Uterus (tissue), 4 donors: ENCODE measurements around the gene TCF4. TPM values are rescaled to one million over a fixed set of nuclear protein-coding genes. Genes with fewer than 3 reads are reported as not detected.

Experiments used
- DNase-seq, 2 donors: peaks; one replicate each; pipeline ENCODE4 v3.0.0-alpha.2; 2019 to 2020
- H3K27ac ChIP-seq, 2 donors: fragments of 200-600 bp; sonication (generic); 1 replicate in 1 of 2; 2 replicates in 1 of 2; pipeline ENCODE4 v1.5.1; 2016 to 2018
- H3K27me3 ChIP-seq, 2 donors: fragments of 200-600 bp; sonication (generic); one replicate each; pipeline ENCODE4 v1.5.1; 2018 to 2019; ENCODE audit warnings: control low read depth in 1 of 2
- H3K36me3 ChIP-seq, 2 donors: fragments of 200-600 bp; sonication (generic); one replicate each; pipeline ENCODE4 v1.5.1; 2019; ENCODE audit warnings: control low read depth in 1 of 2
- H3K4me1 ChIP-seq, 2 donors: fragments of 200-600 bp; sonication (generic); one replicate each; pipeline ENCODE4 v1.5.1; 2018 to 2019; ENCODE audit warnings: control low read depth in 1 of 2
- H3K4me3 ChIP-seq, 2 donors: fragments of 200-600 bp; sonication (generic); 1 replicate in 1 of 2; 2 replicates in 1 of 2; pipeline ENCODE4 v1.5.1; 2018 to 2019; ENCODE audit warnings: mild to moderate bottlenecking in 1 of 2
- H3K9me3 ChIP-seq, 2 donors: fragments of 200-600 bp; sonication (generic); one replicate each; pipeline ENCODE4 v1.5.1; 2019; ENCODE audit warnings: control low read depth in 1 of 2
- CTCF ChIP-seq, 4 experiments: fragments of 200-600 bp in 2 of 4; fragments of 450-650 bp in 2 of 4; sonication (generic) in 2 of 4; IDR thresholded peaks; one replicate each; pipeline ENCODE4 v1.5.1; 2016 to 2019; ENCODE audit warnings: antibody characterized with exemption in 4 of 4, mild to moderate bottlenecking in 2 of 4, moderate library complexity in 1 of 4
- POLR2A ChIP-seq, 2 donors: fragments of 450-650 bp; IDR thresholded peaks; one replicate each; pipeline ENCODE4 v1.6.1; 2016; ENCODE audit warnings: antibody characterized with exemption in 2 of 2, mild to moderate bottlenecking in 1 of 2, moderate library complexity in 1 of 2
- intact Hi-C: fragments of 100-400 bp; cut with DNase I; formaldehyde crosslinking; loops from one replicate; pipeline ENCODE4 v1.15.1; 2023; ENCODE audit warnings: low total_unique reads
- total RNA-seq, 4 donors: library from RNA; depleted of rRNA in 3 of 4; stranded (reverse); fragments of >200 nt in 3 of 4; gene quantifications; one replicate each; pipeline versions ENCODE4 v1.1.0 to v1.2.4, GENCODE V29; 2014 to 2023
- donor health status: DM: yes; HTN: yes; CAD: no.

TCF4 gene
- total RNA-seq, 4 donors from 2014 or later = 123 to 514 (median 163) TPM

DNA sequence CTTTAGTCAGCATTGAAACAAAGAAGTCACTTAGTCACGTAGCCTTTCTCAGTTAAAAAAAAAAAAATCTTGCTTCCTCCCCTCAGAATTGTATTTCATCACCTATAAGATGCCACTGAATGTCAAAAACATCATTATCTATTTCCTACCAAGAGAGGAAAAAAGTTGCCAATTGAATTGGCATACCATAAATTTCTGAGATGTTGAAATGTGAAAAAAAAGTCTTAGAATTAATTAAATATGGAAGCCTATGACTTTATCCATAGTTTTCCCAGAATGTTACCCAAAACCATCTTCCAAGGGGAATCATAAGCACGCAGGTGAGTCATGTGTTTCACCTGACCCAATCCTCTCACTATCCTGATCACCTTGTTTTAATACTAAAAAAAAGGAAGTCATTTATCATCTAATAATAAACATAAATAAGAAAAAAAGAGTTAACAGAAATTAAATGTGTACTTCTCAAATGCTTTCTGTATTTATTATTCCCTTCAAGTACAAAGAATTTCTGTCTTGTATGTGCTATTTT lies 205.7 kb downstream of the TCF4 start:
- Histone ChIP-seq H3K27me3 (no peaks in the 10 kb centered on the region), H3K4me1 (no peaks in the 10 kb centered on the region), H3K4me3 (no peak overlapping the region), H3K9me3 (no peaks in the 10 kb centered on the region), H3K36me3 (no peaks in the 10 kb centered on the region), H3K27ac (no peak overlapping the region)
- TF ChIP-seq POLR2A (IDR thresholded peaks at IDR 0.05) (no peak), CTCF (IDR thresholded peaks at IDR 0.05) (no peak)
- DNase-seq = no peak
- intact Hi-C loops = no loop called here

DNA sequence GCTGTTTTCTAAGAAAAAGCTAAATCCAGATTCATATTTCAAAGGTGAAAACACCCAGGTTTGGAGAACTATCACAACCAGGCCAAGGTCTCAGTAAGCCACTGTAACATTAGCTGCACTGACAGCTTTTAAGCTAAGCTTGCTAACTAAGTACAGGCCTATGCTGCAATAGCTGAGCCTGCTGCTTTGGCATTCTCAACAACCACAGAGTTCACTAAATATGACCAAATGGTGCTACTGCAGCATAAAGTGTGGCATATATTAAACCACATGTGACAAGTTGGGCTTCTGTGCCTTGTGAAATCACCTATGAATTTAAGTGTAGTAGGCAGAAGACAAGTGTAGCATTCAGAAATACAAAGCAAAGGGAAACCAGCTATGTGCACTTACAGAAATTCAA lies 206.7 kb downstream of the TCF4 start:
- no peak for DNase-seq
- Histone ChIP-seq H3K4me1 (no peaks in the 10 kb centered on the region), H3K27me3 (no peaks in the 10 kb centered on the region), H3K4me3 (no peak overlapping the region), H3K36me3 (no peaks in the 10 kb centered on the region), H3K27ac (no peak overlapping the region), H3K9me3 (no peaks in the 10 kb centered on the region)
- intact Hi-C loops = no loop called here
- TF ChIP-seq POLR2A (IDR thresholded peaks at IDR 0.05) (no peak), CTCF (IDR thresholded peaks at IDR 0.05) (no peak)

DNA sequence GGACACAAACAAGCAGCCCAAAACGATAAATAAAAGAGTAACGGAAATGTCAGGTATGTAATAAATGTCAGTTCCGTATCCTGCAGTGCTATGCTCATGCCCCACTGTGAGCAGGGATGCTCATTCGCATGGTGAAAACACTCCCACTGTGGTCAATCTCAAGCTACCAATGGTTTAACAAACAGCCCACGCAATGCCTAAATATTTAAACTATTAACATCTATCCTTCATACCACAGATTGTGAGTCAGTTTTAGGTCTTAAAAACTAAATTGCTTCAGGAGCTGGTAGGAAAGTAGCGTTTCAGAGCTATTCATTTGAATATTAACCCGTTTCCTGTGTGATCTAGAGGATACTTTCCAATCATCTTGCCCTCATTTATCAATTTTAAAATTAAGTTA lies 207.4 kb downstream of the TCF4 start:
- intact Hi-C loops = no loop called here
- H3K4me1 ChIP-seq = no peaks in the 10 kb centered on the region
- no peaks in the 10 kb centered on the region for H3K9me3 ChIP-seq
- no peaks in the 10 kb centered on the region for H3K36me3 ChIP-seq
- no peaks in the 10 kb centered on the region for H3K27me3 ChIP-seq
- no peak overlapping the region for H3K4me3 ChIP-seq
- no peak overlapping the region for H3K27ac ChIP-seq
- DNase-seq = no peak
- TF ChIP-seq CTCF (IDR thresholded peaks at IDR 0.05) = no peak
- no peak for TF ChIP-seq POLR2A (IDR thresholded peaks at IDR 0.05)

DNA sequence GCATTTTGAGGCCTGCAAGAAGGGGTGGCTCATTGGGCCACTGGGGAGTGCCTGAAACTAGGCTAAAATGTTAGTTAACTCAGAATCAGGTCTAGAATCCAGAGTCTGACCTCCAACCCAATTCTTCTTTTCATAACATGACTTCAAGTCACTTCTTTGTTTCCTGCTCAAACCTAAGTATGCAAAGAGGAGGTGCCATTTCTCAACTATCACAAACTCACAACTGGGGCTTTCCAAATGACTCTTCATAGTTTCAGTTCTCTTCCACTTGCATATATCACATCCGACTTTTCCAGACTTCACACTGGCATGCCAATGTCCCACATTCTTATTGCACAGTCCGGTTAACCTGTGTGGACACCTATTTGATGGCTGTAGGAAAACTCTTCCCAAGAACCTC lies 211.6 kb downstream of the TCF4 start:
- Histone ChIP-seq H3K36me3 (no peaks in the 10 kb centered on the region), H3K4me3 (no peak overlapping the region), H3K9me3 (no peaks in the 10 kb centered on the region), H3K27ac (no peak overlapping the region), H3K27me3 (no peaks in the 10 kb centered on the region), H3K4me1 (no peaks in the 10 kb centered on the region)
- intact Hi-C loops = no loop called here
- no peak for TF ChIP-seq POLR2A (IDR thresholded peaks at IDR 0.05)
- TF ChIP-seq CTCF (IDR thresholded peaks at IDR 0.05) = no peak
- DNase-seq = no peak

GRCh38 chr18:55375930-55376329 lies 212.1 kb downstream of the TCF4 start:
- Histone ChIP-seq H3K27me3 (no peaks in the 10 kb centered on the region), H3K4me1 (no peaks in the 10 kb centered on the region), H3K36me3 (no peaks in the 10 kb centered on the region), H3K9me3 (no peaks in the 10 kb centered on the region), H3K27ac (no peak overlapping the region), H3K4me3 (no peak overlapping the region)
- TF ChIP-seq POLR2A (IDR thresholded peaks at IDR 0.05) (no peak), CTCF (IDR thresholded peaks at IDR 0.05) (no peak)
- no peak for DNase-seq
- intact Hi-C loops = no loop called here
